Activated CD4-positive, alpha-beta T cell treated with anti-CD3 and anti-CD28 coated beads, Interleukin-2, amount 50 U/mL, for 24 hours (primary cell): ENCODE measurements around the gene PPP1R13L.
"Not testable (repeated sequence)": the region's sequence is repeated elsewhere in the genome, so short reads cannot be mapped to it uniquely, and the experiment has no call there.

Experiments used
- DNase-seq, 2 donors: peaks; one replicate each; pipeline ENCODE4 v3.0.0-alpha.2; 2020; ENCODE audit warnings: low read depth in 1 of 2, low spot score in 1 of 2

PPP1R13L gene

DNA sequence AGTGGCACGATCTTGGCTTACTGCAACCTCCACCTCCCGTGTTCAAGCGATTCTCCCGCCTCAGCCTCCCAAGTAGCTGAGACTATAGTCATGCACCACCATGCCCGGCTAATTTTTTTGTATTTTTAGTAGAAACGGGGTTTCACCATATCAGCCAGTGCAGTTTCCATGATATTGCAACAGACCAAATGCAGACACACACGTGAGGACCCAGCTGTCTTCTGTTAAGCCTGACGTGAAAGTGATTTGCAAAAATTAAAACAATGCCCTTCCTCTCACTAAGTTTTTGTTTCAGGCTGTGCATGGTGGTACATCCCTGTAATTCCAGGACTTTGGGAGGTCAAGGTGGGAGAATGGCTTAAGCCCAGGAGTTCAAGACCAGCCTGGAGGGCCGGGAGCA lies 26.1 kb upstream of the PPP1R13L start:
- not testable (repeated sequence) for DNase-seq

DNA sequence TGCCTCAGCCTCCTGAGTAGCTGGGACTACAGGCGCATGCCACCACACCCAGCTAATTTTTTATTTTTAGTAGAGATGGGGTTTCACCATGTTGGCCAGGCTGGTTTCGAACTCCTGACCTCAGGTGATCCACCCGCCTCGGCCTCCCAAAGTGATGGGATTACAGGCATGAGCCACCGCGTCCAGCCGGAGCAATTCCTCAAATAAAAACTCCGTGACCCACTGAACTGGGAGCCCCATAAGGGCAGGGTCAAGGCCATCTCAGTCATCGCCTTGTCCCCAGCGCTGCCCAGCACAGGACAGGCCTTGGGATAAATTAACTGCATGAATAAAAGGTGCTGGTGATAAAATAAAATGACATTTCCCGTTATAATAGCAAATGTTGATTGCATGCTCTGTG lies 25.0 kb upstream of the PPP1R13L start:
- not testable (repeated sequence) for DNase-seq

DNA sequence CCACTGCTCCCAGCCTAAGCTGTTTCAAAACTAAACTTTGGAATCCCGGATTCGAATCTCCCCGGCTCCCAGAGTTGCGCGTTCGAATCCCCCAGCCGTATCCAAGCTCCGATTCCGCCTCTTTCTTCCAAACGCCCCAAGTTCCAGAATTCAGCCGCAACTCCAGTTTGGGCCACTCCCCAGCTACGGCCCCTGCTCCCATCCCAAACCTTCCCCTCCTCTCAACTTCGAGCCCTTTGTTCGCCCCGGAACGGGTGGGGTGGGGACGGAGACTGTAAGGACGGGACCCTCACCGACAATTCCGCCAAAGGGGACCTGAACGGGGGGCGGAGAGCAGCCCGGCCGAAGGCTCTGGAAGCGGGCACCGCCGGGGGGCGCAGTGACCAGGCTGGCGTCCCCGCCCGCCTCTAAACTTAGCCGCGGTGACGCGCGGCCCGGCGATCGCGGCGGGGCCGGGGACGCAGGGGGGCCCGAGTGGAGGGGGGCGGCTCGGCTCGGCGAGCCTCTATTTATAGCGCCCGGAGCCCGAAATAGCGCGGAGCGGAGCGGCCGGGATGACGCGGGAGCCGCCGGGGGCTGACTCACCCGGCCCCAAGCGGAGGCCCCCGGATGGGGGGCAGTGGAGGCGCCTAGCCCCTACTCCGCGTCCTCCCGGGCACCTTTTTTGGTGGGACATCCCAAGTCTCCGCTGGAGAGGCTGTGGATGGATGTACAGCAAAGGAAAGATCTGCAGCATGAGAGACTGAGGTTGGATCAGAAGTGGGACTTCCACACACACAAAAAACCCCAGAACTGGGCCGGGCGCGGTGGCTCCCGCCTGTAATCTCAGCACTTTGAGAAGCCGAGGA lies 23.7 kb upstream of the PPP1R13L start:
- DNase-seq, result no peak

DNA sequence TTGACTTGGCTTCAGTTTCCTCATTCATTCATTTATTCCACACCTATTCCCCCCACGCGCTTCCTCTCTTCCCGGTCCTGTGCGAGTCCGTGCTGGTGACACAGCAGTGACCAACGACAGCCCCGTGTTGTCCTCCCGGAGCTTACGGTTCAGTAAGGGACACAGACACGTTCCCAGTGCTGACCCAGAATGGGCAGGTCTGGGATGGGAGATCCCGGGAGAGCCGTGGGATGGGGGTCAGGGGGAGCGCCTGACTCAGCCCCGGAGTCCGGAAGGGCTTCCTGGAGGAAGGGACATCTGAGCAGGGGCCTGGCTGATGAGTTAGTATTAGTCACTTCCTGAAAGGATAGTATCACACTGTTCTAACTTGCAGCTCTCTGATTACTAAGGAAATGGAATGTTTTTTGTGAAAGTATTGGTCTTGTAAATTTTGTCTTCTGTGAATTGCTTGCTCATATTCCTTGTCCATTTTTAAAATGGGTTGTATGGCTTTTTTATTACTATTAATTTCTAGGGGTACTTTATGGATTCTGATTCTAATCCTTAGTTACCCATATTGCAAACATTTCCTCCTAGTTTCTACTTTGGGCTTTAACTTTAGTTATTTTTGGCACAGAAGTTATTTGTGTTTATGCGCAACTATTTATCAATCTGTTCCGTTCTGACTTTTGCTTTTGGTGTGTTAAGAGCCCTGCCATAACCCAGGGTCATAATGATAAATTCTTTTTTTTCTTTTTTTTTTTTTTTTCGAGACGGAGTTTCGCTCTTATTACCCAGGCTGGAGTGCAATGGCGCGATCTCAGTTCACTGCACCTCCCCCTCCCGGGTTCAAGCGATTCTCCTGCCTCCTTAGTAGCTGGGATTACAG lies 19.6 kb upstream of the PPP1R13L start:
- no peak for DNase-seq

DNA sequence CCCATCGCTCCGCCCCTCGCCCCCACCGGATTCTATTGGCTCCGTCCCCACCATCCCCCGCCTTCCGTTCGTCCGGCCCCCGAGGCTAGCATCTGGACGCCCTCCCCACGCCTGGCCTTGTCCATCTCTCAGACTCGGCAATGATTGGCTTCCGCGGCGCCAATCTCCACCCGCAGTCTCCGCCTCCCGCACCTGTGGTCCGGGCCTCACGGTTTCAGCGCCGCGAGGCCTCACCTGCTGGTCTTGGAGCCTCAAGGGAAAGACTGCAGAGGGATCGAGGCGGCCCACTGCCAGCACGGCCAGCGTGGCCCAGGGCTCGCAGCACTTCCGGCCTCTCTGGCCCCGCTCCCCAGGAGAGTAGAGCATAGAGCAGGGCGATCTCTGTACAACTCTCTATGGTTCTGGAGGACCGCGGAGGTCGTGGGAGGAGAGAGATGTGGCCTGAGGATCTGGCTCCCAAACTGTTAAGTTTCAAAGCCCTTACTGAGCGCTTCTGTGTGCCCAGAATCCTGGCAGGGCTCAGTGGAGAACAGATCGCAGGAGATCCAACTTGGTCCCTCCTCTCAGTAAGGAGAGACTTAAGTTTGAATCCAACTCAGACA lies 18.8 kb upstream of the PPP1R13L start, which contains the start of gene ERCC1:
ERCC1 (minus strand) TSS at position 329 of the 602 bp plus-strand sequence. CDS start 543 bp downstream, outside the sequence.
- DNase-seq, result peak; percentile 63 to 65

DNA sequence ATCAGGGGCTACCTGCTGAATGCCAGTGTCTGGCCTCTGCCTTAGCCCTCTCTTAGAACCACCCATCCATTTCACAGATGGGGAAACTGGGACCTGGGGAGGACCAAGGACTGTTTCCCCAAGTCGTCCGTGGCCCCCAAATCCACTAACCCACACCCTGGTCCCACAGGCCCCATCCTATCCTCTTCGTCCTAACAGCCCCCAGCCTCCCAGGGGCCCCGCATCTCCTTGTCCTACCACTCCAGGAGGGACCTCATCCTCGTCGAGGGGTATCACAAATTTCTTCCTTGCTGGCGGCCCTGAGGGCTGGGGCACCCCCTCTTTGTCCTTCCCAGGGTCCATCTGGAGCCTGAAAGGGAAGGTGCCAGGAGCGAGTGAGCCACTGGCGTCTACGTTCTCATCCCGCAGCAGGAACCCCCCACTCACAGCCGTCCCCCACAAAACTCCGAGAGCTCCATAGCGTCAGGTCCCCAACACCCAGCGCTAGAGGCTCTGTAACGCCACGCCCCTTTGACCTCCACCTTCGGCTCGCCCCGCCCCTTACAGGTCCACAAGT lies 18.2 kb upstream of the PPP1R13L start:
- DNase-seq, result peak in 1 of 2 donors; percentile 78

DNA sequence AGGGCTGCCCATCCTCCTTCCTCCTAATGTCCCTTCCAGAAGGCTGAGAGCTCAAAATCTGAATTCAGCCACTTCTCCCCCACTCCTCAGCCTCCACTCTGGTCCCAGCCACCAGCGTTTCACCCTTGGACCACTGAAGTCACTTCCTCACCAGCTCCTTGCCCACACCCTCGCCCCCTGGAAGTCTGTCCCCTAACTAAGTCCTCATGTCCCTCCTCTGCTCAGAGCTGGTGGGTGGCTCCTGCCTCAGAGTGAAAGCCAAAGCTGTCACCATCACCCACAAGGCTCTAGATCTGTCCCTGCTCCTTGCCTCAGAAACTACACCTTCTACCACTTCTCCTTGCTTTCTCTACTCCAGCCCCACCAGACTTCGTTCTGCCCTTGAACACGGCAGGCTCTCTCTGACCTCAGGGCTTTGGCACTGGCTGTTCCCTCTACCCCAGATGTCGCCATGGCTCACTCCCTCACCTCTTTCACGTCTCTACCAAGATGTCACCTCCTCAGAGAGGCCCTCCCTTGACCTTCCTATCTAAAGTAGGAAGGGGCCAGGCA lies 17.2 kb upstream of the PPP1R13L start:
- DNase-seq, result no peak

DNA sequence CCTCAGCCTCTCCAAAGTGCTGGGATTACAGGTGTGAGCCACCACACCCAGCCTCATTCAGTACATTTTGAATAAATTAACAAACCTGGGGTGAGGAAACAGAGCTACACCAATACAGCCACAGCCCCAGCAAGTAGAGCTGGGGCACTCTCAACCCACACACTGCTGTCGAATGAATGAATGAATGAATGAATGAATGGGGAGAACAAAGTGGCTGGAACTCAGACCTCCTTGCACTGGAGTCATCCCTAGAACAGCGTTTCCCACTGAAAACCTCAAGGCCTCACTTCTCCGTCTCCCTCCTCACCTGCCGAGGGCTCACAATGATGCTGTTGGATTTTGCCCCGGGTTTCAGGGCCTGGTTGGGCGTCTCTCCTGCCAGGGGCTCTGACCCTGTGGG lies 16.0 kb upstream of the PPP1R13L start:
- no peak for DNase-seq

DNA sequence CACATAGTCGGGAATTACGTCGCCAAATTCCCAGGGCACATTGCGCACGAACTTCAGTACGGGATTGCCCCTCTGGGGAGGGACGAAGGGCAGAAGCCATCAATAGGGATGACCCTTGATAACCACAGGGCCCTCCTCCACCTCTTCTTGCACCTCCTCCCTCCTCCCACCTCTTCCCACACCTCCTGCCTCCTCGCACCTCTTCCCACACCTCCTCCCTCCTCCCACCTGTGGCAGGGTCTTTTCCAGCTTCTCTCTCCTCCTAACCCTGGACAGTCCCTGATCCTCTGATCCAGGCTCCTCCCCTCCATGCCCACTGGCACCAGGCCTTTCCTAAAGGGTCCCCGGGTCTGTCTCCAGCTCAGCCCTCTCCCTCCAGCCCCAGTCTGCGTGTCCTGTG lies 15.5 kb upstream of the PPP1R13L start:
- no peak for DNase-seq

DNA sequence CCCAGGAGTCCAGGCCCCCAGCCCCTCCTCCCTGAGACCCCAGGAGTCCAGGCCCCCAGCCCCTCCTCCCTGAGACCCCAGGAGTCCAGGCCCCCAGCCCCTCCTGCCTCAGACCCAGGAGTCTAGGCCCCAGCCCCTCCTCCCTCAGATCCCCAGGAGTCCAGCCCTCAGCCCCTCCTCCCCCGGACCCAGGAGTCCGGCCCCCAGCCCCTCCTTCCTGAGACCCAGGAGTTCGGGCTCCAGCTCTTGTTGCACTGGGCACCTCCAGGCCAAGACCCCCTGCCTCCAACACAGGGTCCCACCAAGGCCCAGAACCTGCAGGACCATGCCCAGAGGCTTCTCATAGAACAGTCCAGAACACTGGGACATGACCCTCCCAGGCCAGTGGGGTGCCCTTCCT lies 15.0 kb upstream of the PPP1R13L start:
- DNase-seq, result no peak

DNA sequence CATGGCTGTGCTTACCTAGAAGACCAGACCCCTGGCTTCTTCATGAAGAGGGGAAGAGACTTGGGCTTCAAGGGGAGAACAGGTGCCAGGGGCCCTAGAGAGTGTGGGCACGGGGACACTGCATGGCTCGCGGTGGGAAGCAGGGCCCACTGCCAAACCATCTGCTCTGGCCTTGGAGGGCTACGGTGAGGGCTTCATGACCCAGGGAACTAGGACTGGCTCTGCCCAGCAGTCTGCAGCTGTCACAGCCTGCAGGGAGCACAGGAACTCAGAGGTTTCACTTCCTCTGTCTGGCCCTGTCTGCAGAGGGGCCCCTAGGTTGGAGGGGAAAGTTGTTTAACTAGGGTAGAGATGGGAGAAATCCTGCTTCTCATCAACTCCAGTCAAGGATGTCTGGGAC lies 14.5 kb upstream of the PPP1R13L start:
- no peak for DNase-seq

DNA sequence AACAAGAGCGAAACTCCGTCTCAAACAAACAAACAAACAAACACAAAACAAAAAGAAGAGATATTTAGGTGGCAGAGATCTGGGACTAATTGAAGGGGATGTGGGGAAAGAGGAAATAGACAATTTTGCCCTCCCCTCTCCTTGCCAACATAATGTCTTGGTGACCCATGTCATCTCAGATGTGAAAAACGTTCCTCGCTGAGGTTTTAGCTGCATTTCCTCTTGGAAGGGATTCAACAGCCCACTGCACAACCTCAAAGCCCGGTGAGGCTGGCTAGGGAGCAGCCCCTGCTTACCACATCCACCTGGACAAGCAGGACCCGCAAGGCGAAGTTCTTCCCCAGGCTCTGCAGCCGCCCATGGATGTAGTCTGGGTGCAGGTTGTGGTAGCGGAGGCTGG lies 13.9 kb upstream of the PPP1R13L start:
- DNase-seq, result no peak

DNA sequence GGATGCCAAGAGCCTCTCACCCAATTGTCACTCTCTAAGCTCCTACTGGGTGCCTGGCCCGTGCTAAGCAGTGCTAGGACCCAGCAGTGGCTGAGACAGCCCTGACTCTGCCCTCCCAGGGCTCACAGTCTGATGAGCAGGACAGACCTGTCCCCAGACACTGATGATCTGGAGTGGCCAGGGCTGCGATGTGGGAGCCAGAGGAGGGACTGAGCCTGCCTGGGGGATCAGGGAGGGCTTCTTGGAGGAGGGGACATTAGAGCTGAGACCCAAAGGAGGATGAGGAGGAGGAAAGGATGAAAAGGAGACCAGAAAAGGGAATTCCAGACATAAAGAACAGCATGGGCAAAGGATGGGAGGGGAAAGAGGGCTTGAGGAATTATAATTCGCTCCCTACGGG lies 12.3 kb upstream of the PPP1R13L start:
- DNase-seq, result no peak

DNA sequence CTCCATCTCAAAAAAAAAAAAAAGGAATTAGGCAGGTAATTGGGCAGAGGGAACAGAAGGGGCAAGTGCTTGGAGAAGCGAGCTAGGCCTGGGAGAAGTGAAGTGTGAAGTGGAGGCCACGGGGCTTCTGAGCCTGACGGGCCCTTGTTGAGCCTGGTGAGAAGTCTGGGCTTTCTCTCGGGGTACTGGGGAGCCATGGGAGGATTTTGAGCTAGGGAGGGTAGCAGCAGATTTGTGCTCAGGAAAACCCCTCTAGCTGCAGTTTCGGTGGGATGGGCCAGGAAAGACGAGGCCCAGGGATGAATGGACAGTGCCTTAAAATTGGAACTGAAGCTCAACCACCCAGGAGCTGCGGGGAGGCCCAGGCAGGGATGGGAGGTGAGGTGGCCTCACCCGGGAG lies 9.6 kb upstream of the PPP1R13L start:
- DNase-seq, result no peak

DNA sequence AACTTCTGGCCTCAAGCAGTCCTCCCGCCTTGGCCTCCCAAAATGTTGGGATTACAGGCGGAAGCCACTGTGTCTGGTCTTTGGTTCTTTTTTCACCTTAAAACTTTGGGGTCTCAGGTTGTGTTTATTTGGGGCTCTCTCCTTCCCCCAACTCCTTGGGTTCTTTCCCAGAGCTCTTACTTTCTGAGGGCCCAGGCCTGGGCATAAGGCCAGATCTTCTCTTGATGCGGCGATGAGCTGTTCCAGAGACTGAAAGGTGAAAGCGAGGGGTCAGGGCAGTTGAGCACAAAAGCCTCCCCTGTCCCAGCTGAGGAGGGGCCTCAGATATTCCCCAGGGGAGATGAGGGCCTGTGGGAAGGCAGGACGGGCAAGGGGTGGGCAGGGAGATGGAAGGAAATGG lies 8.6 kb upstream of the PPP1R13L start:
- no peak for DNase-seq

DNA sequence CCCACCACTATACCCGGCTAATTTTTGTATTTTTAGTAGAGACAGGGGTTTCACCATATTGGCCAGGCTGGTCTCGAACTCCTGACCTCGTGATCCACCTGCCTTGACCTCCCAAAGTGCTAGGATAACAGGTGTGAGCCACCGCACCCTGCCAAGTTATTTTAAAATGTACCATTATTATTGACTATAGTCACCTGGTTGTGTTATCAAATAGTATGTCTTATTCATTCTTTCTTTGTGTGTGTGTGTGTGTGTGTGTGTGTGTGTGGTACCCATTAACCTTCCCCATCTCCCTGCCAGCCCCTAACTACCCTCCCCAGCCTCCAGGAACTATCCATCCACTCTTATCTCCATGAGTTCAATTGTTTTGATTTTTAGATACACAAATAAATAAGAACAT lies 5.5 kb upstream of the PPP1R13L start:
- not testable (repeated sequence) for DNase-seq

DNA sequence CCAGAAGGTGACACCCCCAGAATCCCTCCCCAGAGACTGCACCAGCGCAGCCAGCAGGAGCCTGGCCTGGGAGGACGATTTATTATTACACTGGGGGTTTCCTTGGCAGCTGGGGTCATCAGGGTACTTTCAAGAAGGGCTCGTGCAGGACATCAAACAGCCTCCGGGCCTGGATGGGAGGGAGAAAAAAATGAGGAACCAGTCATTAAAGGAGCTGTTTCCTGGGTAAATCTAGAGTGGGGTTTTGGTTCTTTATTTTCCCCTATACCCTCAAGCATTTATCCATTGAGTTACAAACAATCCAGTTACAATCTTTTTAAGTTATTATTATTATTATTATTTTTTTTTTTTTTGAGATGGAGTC lies 4.7 kb upstream of the PPP1R13L start:
- DNase-seq, result no peak

DNA sequence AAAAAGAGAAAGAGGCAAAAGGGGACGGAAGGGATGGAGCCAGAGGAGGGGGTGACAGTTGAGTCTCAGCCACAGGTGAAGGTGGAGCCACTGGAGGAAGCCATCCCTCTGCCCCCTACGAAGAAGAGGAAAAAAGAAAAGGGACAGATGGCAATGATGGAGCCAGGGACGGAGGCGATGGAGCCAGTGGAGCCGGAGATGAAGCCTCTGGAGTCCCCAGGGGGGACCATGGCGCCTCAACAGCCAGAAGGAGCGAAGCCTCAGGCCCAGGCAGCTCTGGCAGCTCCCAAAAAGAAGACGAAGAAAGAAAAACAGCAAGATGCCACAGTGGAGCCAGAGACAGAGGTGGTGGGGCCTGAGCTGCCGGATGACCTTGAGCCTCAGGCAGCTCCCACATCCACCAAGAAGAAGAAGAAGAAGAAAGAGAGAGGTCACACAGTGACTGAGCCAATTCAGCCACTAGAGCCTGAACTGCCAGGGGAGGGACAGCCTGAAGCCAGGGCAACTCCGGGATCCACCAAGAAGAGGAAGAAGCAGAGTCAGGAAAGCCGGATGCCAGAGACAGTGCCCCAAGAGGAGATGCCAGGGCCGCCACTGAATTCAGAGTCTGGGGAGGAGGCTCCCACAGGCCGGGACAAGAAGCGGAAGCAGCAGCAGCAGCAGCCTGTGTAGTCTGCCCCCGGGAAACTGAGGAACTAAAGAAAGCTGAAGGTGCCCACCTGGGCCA lies 4.1 kb upstream of the PPP1R13L start:
- DNase-seq, result no peak

DNA sequence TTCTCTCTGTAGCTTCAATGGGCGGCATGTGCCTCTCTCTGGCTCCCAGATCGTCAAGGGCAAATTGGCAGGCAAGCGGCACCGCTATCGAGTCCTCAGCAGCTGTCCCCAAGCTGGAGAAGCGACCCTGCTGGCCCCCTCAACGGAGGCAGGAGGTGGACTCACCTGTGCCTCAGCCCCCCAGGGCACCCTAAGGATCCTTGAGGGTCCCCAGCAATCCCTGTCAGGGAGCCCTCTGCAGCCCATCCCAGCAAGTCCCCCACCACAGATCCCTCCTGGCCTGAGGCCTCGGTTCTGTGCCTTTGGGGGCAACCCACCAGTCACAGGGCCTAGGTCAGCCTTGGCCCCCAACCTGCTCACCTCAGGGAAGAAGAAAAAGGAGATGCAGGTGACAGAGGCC lies 3.3 kb upstream of the PPP1R13L start:
- no peak for DNase-seq

DNA sequence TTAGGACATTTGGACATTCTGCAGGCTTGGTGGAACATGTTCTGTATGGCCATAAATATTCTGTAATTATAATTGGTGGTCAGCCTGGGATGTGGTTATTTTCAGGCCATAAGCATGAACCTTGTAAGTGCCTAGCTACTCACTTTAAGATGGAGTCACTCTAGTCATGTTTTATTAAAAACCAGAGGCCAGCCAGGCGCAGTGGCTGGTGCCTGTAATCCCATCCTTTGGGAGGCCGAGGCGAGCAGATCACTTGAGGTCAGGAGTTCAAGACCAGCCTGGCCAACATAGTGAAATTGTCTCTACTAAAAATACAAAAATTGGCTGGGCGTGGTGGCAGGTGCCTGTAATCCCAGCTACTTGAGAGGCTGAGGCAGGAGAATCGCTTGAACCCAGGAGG lies 2.7 kb upstream of the PPP1R13L start:
- DNase-seq, result not testable (repeated sequence)

DNA sequence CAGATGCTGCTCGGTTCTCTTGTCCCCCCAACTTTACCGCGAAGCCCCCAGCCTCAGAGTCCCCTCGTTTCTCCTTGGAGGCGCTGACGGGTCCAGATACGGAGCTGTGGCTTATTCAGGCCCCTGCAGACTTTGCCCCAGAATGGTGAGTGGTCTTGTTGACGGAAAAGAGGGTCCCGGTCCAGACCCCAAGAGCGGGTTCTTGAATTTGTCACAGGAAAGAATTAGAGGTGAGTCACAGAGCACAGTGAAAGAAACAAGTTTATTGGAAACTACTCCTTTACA lies 2.2 kb upstream of the PPP1R13L start:
- DNase-seq, result no peak
